H9 (cell line): ENCODE results near the gene CCND2. TPM values are rescaled to one million over a fixed set of nuclear protein-coding genes. Genes with fewer than 3 reads are reported as not detected.

Source experiments
- DNase-seq: peaks from one replicate; pipeline ENCODE4 v3.0.0-alpha.2; 2017
- H2AFZ ChIP-seq: one replicate; pipeline ENCODE4 v1.6.1; 2013; ENCODE audit warnings: mild to moderate bottlenecking, low read length, control low read depth, moderate library complexity
- H2AK5ac ChIP-seq: 2 replicates; pipeline ENCODE4 v1.6.1; 2013; ENCODE audit warnings: low read length, control low read depth, mixed read lengths; ENCODE audit not compliant: insufficient read length
- H2BK120ac ChIP-seq: one replicate; pipeline ENCODE4 v1.6.1; 2013; ENCODE audit warnings: low read depth, mild to moderate bottlenecking, low read length, control low read depth, inconsistent platforms; ENCODE audit not compliant: poor library complexity, severe bottlenecking
- H2BK12ac ChIP-seq: 2 replicates; pipeline ENCODE4 v1.6.1; 2013; ENCODE audit warnings: low read length, control low read depth, mixed read lengths, low read depth; ENCODE audit not compliant: insufficient read length
- H2BK15ac ChIP-seq: 2 replicates; pipeline ENCODE4 v1.6.1; 2013; ENCODE audit warnings: low read depth, low read length, control low read depth
- H2BK20ac ChIP-seq: one replicate; pipeline ENCODE4 v1.6.1; 2013; ENCODE audit warnings: low read depth, mild to moderate bottlenecking, low read length, control low read depth, inconsistent platforms; ENCODE audit not compliant: poor library complexity, severe bottlenecking
- H2BK5ac ChIP-seq: 2 replicates; pipeline ENCODE4 v1.6.1; 2013; ENCODE audit warnings: low read length, control low read depth, mixed read lengths; ENCODE audit not compliant: insufficient read length
- H3K14ac ChIP-seq: 2 replicates; pipeline ENCODE4 v1.6.1; 2013; ENCODE audit warnings: low read length, control low read depth; ENCODE audit not compliant: insufficient read depth
- H3K18ac ChIP-seq: 2 replicates; pipeline ENCODE4 v1.6.1; 2013; ENCODE audit warnings: low read depth, mild to moderate bottlenecking, mixed read lengths, low read length, control low read depth; ENCODE audit not compliant: insufficient read length
- H3K23ac ChIP-seq: 2 replicates; pipeline ENCODE4 v1.6.1; 2013; ENCODE audit warnings: low read length, control low read depth, mixed read lengths, low read depth; ENCODE audit not compliant: insufficient read length
- H3K23me2 ChIP-seq: 2 replicates; pipeline ENCODE4 v1.6.1; 2013; ENCODE audit warnings: low read depth, mild to moderate bottlenecking, mixed read lengths, low read length, control low read depth; ENCODE audit not compliant: insufficient read length, poor library complexity, severe bottlenecking
- H3K27ac ChIP-seq: 2 replicates; pipeline ENCODE4 v1.5.1; 2013; ENCODE audit warnings: low read length, control low read depth, mixed read lengths, low read depth; ENCODE audit not compliant: insufficient read length
- H3K27me3 ChIP-seq: 2 replicates; pipeline ENCODE4 v1.6.1; 2013; ENCODE audit warnings: low read length, control low read depth, inconsistent platforms; ENCODE audit not compliant: insufficient read depth
- H3K4ac ChIP-seq: 2 replicates; pipeline ENCODE4 v1.6.1; 2013; ENCODE audit warnings: low read depth, mild to moderate bottlenecking, control low read depth, inconsistent platforms, low read length, moderate library complexity
- H3K4me1 ChIP-seq: 2 replicates; pipeline ENCODE4 v1.6.1; 2013; ENCODE audit warnings: low read length, control low read depth, inconsistent platforms; ENCODE audit not compliant: insufficient read depth
- H3K4me2 ChIP-seq: 2 replicates; pipeline ENCODE4 v1.6.1; 2013; ENCODE audit warnings: low read length, control low read depth, mixed read lengths; ENCODE audit not compliant: insufficient read length, insufficient read depth
- H3K56ac ChIP-seq: 2 replicates; pipeline ENCODE4 v1.6.1; 2013; ENCODE audit warnings: low read depth, mild to moderate bottlenecking, mixed read lengths, low read length, control low read depth; ENCODE audit not compliant: insufficient read length
- H3K79me1 ChIP-seq: 2 replicates; pipeline ENCODE4 v1.6.1; 2013; ENCODE audit warnings: low read depth, mild to moderate bottlenecking, moderate library complexity, low read length, control low read depth, inconsistent platforms; ENCODE audit not compliant: insufficient read depth, poor library complexity, severe bottlenecking
- H3K79me2 ChIP-seq: 2 replicates; pipeline ENCODE4 v1.6.1; 2013; ENCODE audit warnings: low read length, control low read depth, inconsistent platforms; ENCODE audit not compliant: insufficient read depth
- H3K9ac ChIP-seq: 2 replicates; pipeline ENCODE4 v1.6.1; 2013; ENCODE audit warnings: low read length, control low read depth, mixed read lengths; ENCODE audit not compliant: insufficient read length; ENCODE audit errors: extremely low read depth
- H3K9me3 ChIP-seq: one replicate; pipeline ENCODE4 v1.6.1; 2013; ENCODE audit warnings: low read depth, low read length, inconsistent platforms; ENCODE audit not compliant: control insufficient read depth
- H3T11ph ChIP-seq: one replicate; pipeline ENCODE4 v1.6.1; 2013; ENCODE audit warnings: mild to moderate bottlenecking, low read length, control low read depth, inconsistent platforms
- H4K20me1 ChIP-seq: one replicate; pipeline ENCODE4 v1.6.1; 2013; ENCODE audit not compliant: control insufficient read depth, insufficient read length, insufficient read depth
- H4K5ac ChIP-seq: 2 replicates; pipeline ENCODE4 v1.6.1; 2013; ENCODE audit warnings: low read depth, mild to moderate bottlenecking, mixed read lengths, low read length, control low read depth; ENCODE audit not compliant: insufficient read length
- H4K8ac ChIP-seq: replicated peaks from 2 replicates; pipeline ENCODE4 v1.6.1; 2013; ENCODE audit warnings: low read length, control low read depth, mixed read lengths, low read depth; ENCODE audit not compliant: insufficient read length
- H4K91ac ChIP-seq: 2 replicates; pipeline ENCODE4 v1.6.1; 2013; ENCODE audit warnings: low read depth, mild to moderate bottlenecking, moderate library complexity, mixed read lengths, low read length, control low read depth; ENCODE audit not compliant: insufficient read length
- H3K27ac Mint-ChIP-seq, 3 experiments: 2 replicates in 2 of 3; 3 replicates in 1 of 3; pipeline ENCODE4 v1.8.0; 2020 to 2021; ENCODE audit warnings: mixed read lengths in 3 of 3, mild to moderate bottlenecking in 1 of 3, moderate library complexity in 1 of 3
- H3K27me3 Mint-ChIP-seq: 2 replicates; pipeline ENCODE4 v1.8.0; 2021; ENCODE audit warnings: low read depth, mild to moderate bottlenecking, moderate library complexity, mixed read lengths
- H3K36me3 Mint-ChIP-seq, 3 experiments: 2 replicates in 2 of 3; 3 replicates in 1 of 3; pipeline ENCODE4 v1.8.0; 2020 to 2021; ENCODE audit warnings: low read depth in 3 of 3, mixed read lengths in 3 of 3; ENCODE audit not compliant: insufficient read depth in 1 of 3
- H3K4me1 Mint-ChIP-seq, 2 experiments: 2 replicates each; pipeline ENCODE4 v1.8.0; 2020; ENCODE audit warnings: mixed read lengths in 2 of 2
- H3K4me3 Mint-ChIP-seq, 2 experiments: 2 replicates in 1 of 2; 3 replicates in 1 of 2; pipeline ENCODE4 v1.8.0; 2020 to 2021; ENCODE audit warnings: mild to moderate bottlenecking in 2 of 2, mixed read lengths in 2 of 2, moderate library complexity in 1 of 2
- H3K9me3 Mint-ChIP-seq, 2 experiments: 2 replicates in 1 of 2; 3 replicates in 1 of 2; pipeline ENCODE4 v1.8.0; 2020; ENCODE audit warnings: mild to moderate bottlenecking in 2 of 2, mixed read lengths in 2 of 2, moderate library complexity in 1 of 2
- WGBS: extraction: QIAGEN DNeasy Blood & Tissue Kit; methylation state at CpG from one replicate; pipeline ENCODE4 v1.1.7; 2013; ENCODE audit warnings: missing lambda C conversion rate, low lambda C conversion rate, mixed read lengths; ENCODE audit not compliant: insufficient read length; ENCODE audit errors: extremely low coverage; 5-methylcytosine and 5-hydroxymethylcytosine counted together
- total RNA-seq: library from RNA; stranded (reverse); gene quantifications from 2 replicates; pipeline ENCODE4 v1.2.1, GENCODE V29; 2021
- TF ChIP-seq, protein P1 (sequence below): fragments of 200-600 bp; sonication (generic); conservative IDR thresholded peaks from 3 replicates; pipeline ENCODE4 v1.8.0; 2021; ENCODE audit warnings: antibody characterized with exemption, mild to moderate bottlenecking

The CCND2 gene
- total RNA-seq, 1 experiment from 2014 or later, result 104 TPM

- Mint-ChIP-seq H3K36me3 (no peaks in the 10 kb centered on the region; a peak in 1 of 7 replicates), H3K4me1 (peaks cover 12% of the 10 kb centered on the region in 2 experiments), H3K4me3 (no peak overlapping the region), H3K27ac (no peak overlapping the region), H3K9me3 (no peaks in the 10 kb centered on the region; a peak in 2 of 5 replicates), H3K27me3 (peaks cover 65% of the 10 kb centered on the region)
- Histone ChIP-seq H4K91ac (no peak overlapping the region), H3K56ac (no peak overlapping the region), H3K79me1 (no peaks in the 10 kb centered on the region), H2AK5ac (no peak overlapping the region), H3K4me1 (peaks cover 2% of the 10 kb centered on the region; the same call in 1 of the 2 replicates), H3K4me2 (no peak overlapping the region), H3K79me2 (no peaks in the 10 kb centered on the region), H3K27ac (no peak overlapping the region), H3K9me3 (no peaks in the 10 kb centered on the region), H3K27me3 (no peaks in the 10 kb centered on the region; the same call in 1 of the 2 replicates), H2BK15ac (no peak overlapping the region), H2AFZ (no peak overlapping the region), H2BK12ac (no peak overlapping the region), H3K23ac (no peak overlapping the region), H3K23me2 (peaks cover 29% of the 10 kb centered on the region), H2BK120ac (no peak overlapping the region), H3K9ac (no peak overlapping the region), H3K4ac (no peak overlapping the region), H3K14ac (no peak overlapping the region), H3T11ph (no peak overlapping the region), H4K5ac (no peak overlapping the region), H3K18ac (no peak overlapping the region), H4K20me1 (no peaks in the 10 kb centered on the region), H2BK20ac (no peak overlapping the region), H2BK5ac (no peak overlapping the region), H4K8ac (no peak overlapping the region)
- no CpG with 5 or more reads among the region's 2 CpGs for WGBS
- TF ChIP-seq, protein P1, sequence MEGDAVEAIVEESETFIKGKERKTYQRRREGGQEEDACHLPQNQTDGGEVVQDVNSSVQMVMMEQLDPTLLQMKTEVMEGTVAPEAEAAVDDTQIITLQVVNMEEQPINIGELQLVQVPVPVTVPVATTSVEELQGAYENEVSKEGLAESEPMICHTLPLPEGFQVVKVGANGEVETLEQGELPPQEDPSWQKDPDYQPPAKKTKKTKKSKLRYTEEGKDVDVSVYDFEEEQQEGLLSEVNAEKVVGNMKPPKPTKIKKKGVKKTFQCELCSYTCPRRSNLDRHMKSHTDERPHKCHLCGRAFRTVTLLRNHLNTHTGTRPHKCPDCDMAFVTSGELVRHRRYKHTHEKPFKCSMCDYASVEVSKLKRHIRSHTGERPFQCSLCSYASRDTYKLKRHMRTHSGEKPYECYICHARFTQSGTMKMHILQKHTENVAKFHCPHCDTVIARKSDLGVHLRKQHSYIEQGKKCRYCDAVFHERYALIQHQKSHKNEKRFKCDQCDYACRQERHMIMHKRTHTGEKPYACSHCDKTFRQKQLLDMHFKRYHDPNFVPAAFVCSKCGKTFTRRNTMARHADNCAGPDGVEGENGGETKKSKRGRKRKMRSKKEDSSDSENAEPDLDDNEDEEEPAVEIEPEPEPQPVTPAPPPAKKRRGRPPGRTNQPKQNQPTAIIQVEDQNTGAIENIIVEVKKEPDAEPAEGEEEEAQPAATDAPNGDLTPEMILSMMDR, result no peak
- DNase-seq, result no peak
These were observed 6.6 kb upstream of the CCND2 start for GRCh38 chr12:4266990-4267389.
